HFF-Myc (cell line): ENCODE results near the gene GSTO2.

Experiments
- DNase-seq: peaks from one replicate; pipeline ENCODE4 v3.0.0-alpha.2; 2011; ENCODE audit warnings: low read depth; ENCODE audit errors: extremely low read depth
- H3K4me3 ChIP-seq: replicated peaks from 2 replicates; pipeline ENCODE4 v1.5.1; 2011; ENCODE audit warnings: low read depth, mild to moderate bottlenecking, control low read depth, low read length
- TF ChIP-seq, protein P1 (sequence below): IDR thresholded peaks from 2 replicates; pipeline ENCODE4 v1.5.1; 2012; ENCODE audit warnings: mild to moderate bottlenecking, low read depth, low read length, control low read depth; ENCODE audit errors: missing control alignments

GSTO2 gene

DNA sequence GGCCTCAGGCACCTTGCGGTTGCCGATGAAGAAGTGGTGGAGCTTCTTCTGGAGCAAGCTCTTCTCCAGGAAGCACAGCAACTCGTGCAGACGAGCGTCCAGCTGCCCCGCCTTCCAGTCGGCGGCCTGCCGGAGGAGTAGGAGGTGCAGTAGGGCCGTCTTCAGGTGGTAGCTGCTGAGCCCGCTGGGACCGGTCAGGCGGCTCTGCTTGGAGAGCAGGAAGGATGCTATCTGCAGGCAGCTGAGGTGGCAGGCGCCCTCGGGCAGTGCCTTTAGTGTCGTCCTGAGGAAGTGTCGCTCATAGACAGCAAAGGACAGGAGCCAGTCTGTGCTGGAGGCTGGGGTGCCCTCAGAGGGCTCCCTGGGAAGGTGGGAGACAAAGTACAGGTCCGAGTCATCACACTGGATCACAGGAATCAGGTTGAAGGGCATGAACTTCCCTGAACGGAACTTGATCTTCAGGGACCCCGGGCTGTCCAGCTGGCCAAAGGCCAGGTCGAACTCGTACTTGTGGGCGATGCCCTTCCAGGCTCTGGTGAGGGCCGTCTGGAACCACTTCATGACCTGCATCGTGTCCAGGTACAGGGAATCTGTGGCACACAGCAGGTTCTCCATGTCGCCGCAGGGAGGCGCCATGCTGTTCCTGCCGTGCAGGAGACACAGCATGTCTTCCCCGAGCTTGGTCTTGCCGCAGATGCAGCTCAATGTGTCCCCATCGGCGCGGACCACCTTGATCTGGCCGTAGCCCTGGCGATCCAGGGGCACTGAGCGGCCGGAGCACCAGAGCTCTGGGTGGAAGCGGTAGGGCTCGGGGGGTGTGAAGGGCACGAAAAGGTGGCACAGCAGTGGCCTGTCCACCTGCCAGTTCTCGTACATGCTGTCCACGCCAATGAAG lies 45.9 kb downstream of the GSTO2 start:
- no peak overlapping the region for H3K4me3 ChIP-seq
- DNase-seq: no peak
- TF ChIP-seq, protein P1, sequence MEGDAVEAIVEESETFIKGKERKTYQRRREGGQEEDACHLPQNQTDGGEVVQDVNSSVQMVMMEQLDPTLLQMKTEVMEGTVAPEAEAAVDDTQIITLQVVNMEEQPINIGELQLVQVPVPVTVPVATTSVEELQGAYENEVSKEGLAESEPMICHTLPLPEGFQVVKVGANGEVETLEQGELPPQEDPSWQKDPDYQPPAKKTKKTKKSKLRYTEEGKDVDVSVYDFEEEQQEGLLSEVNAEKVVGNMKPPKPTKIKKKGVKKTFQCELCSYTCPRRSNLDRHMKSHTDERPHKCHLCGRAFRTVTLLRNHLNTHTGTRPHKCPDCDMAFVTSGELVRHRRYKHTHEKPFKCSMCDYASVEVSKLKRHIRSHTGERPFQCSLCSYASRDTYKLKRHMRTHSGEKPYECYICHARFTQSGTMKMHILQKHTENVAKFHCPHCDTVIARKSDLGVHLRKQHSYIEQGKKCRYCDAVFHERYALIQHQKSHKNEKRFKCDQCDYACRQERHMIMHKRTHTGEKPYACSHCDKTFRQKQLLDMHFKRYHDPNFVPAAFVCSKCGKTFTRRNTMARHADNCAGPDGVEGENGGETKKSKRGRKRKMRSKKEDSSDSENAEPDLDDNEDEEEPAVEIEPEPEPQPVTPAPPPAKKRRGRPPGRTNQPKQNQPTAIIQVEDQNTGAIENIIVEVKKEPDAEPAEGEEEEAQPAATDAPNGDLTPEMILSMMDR: no peak

DNA sequence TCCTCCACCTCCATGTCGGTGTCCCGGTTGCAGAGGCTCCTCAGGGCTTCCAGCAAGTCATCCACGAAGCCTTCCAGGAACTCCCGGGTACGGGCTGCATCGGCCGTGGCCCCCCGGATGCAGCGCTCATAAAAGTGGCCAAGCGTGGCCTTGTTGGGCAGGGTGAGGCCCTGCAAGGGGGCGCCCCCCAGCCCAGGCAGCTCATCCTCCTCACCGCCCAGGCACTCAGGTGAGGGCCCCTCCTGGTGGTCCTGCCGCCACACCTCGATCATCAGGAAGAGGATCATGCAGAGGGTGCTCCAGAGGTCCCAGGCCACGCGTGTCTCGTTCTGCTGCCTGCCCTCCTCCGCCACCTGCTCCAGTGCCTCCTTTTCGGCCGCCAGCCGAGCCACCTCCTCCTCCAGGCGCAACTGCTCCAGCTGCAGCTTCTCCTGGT lies 46.5 kb downstream of the GSTO2 start:
- H3K4me3 ChIP-seq: no peak overlapping the region
- no peak for DNase-seq

DNA sequence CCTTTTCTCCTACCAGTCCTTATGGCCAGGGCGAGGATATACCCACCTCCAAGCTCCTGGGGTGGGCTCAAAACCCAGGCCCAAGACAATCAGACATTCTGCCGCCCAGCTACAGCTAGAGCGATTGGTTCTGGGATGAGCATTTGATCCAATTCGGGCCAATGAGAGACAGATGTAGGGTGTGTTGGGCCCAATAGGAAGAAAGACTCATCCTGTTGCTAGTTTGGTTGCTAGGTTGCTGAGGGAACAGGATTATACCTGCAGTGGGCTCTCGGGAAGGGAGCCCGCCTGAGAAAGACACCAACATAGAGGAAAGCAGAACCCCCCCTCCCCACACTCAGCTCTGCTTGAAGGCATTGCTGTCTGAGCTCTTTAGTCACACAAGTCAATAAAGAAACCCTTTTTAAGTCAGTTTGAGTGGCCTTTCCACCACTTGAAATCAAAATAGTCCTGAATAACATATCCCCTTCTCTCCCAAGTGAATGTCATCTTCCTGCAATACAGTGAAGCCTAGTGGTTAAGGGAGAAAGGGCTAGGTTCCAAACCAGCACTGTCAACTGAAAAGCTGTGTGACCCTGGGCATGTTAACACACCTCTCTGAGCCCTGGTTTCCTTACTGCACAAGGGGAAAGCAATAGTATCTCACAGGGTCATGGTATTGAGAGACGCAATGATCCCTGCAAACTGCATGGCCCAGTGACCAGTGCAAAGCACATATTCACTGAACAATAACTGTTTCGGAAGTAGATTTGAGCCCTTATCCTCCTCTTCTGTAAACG lies 47.5 kb downstream of the GSTO2 start:
- H3K4me3 ChIP-seq: no peak overlapping the region
- TF ChIP-seq, protein P1: no peak
- no peak for DNase-seq

More for the DNA sequence above, 46.5 kb downstream of the GSTO2 start:
- TF ChIP-seq, protein P1: no peak

DNA sequence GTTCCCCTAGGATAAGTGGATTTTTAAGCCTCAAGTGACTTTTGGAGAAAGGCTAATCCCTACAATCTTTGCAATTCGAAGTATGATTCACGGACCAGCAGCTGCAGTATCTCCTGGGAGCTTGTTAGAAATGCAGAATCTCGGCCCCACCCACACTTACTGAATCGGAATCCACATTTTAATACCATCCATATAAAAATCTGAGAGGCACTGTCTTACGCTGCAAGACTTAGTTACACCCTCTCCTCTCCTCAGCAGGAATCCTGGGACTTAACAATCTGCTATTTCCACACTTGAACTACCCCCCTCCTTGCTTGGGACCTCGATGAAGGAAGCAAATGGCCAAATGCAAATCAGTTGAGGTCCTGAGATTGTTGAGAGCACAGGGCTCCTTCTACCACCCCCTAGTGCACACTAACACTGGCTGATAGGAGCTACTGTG lies 48.3 kb downstream of the GSTO2 start:
- TF ChIP-seq, protein P1: no peak
- H3K4me3 ChIP-seq: no peak overlapping the region
- DNase-seq: no peak

DNA sequence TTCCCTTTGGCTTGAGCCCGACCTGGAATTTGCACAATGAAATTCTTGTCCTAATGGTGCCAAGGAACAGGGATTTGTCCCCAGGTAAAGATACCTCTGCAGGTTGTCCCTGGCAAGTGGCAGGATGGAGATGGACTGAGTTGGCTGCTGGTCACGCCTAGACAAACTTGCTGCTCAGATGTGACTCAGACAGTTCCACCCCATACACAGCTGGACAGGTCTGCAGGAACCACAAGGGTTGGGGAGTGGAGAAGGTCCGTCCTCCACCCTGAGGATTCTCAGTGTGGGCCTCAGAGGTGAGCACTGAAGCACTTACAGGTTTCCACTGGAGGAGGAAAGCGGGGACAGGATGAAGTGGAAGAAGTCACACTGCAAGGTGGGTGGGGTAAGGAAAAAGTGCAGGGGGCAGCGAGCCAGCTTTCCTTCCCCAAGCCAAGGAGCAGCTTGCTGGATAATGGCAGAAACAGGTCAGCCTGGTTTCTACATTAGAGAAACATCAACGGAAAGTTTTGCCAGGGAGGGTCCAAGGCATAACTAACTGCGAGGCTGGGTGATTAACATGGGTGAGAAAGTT lies 48.8 kb downstream of the GSTO2 start:
- no peak for DNase-seq
- TF ChIP-seq, protein P1: no peak
- H3K4me3 ChIP-seq: no peak overlapping the region

DNA sequence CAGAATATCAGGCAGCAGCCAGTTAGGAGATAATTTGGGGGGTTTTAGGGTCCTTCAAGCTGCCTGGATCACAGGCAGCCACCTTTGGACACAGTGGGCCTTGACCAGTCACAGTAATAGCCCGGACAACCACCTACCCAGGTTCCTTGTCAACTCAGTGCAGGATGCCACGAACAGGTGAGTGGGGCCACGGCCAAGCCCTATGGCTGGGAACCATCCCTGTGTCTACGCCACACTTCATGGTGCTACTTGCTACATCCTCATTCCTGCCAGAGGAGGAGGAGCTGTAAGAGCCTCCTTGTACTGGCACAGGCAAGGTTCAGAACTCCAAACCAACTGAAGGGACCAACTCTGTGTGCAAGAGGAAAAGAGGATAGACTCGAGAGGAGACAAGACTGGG lies 49.3 kb downstream of the GSTO2 start:
- no peak overlapping the region for H3K4me3 ChIP-seq
- DNase-seq: no peak
- TF ChIP-seq, protein P1: no peak
